Endothelial cell of umbilical vein (primary cell): ENCODE results near the gene GRM2. TPM values are rescaled to one million over a fixed set of nuclear protein-coding genes. Genes with fewer than 3 reads are reported as not detected.
"Not testable (repeated sequence)": the region's sequence is repeated elsewhere in the genome, so short reads cannot be mapped to it uniquely, and the experiment has no call there.

Experiments used
- BruUV-seq: library from RNA; stranded (reverse); fragments of 400-500 nt; replicated peaks from 2 replicates; lab custom pipeline; 2021; lab: Mats Ljungman, UMichigan
- CTCF ChIA-PET: fragments of 300-600, 350-600 bp; sonication (Branson Sonifier 250); formaldehyde crosslinking; loops from one replicate; lab custom pipeline; 2021; ENCODE audit warnings: antibody characterized with exemption, inconsistent platforms; lab: Charles Lee
- POLR2A ChIA-PET: fragments of 300-600, 350-600 bp; sonication (Branson Sonifier 250); formaldehyde crosslinking; loops from one replicate; lab custom pipeline; 2021; ENCODE audit warnings: antibody characterized with exemption, inconsistent platforms; lab: Charles Lee
- DNase-seq: peaks from one replicate; pipeline ENCODE4 v3.0.0-alpha.2; 2011; ENCODE audit warnings: low read depth, low spot score
- FAIRE-seq: peaks from 2 replicates; lab custom pipeline; 2011; peaks lifted over from hg19 to GRCh38; lab: Jason Lieb, UNC
- H2AFZ ChIP-seq: 2 replicates; pipeline ENCODE4 v1.6.0; 2012; ENCODE audit warnings: low read depth, low read length, control low read depth, inconsistent platforms
- H3K27ac ChIP-seq: 2 replicates; pipeline ENCODE4 v1.5.1; 2011; ENCODE audit warnings: low read depth, mild to moderate bottlenecking, control low read depth, low read length, moderate library complexity; ENCODE audit not compliant: insufficient read depth
- H3K27me3 ChIP-seq, 2 experiments: 2 replicates each; pipeline versions ENCODE4 v1.6.0 to v1.6.1; 2011; ENCODE audit warnings: low read length in 2 of 2, mixed read lengths in 1 of 2; ENCODE audit not compliant: control insufficient read depth in 2 of 2, insufficient read depth in 2 of 2
- H3K36me3 ChIP-seq, 2 experiments: 2 replicates in 1 of 2; 3 replicates in 1 of 2; pipeline ENCODE4 v1.5.1; 2011; ENCODE audit warnings: low read length in 2 of 2, mild to moderate bottlenecking in 1 of 2, moderate library complexity in 1 of 2; ENCODE audit not compliant: control insufficient read depth in 2 of 2, insufficient read depth in 2 of 2; ENCODE audit errors: extremely low read depth in 1 of 2
- H3K4me1 ChIP-seq: 3 replicates; pipeline ENCODE4 v1.5.1; 2011; ENCODE audit warnings: mild to moderate bottlenecking, low read length; ENCODE audit not compliant: control insufficient read depth, insufficient read depth; ENCODE audit errors: extremely low read depth
- H3K4me2 ChIP-seq: 2 replicates; pipeline ENCODE4 v1.6.1; 2011; ENCODE audit warnings: low read length, control low read depth, mixed read lengths; ENCODE audit not compliant: insufficient read depth
- H3K4me3 ChIP-seq, 3 experiments: fragments of 200-600 bp in 1 of 3; sonication (generic), shearing (Covaris generic) in 1 of 3; replicated peaks in 1 of 3; 2 replicates each; pipeline ENCODE4 v1.5.1; 2011 to 2016; ENCODE audit warnings: control low read depth in 3 of 3, low read length in 3 of 3, mild to moderate bottlenecking in 2 of 3, inconsistent platforms in 1 of 3, low read depth in 1 of 3, moderate library complexity in 1 of 3; ENCODE audit not compliant: insufficient read depth in 1 of 3
- H3K79me2 ChIP-seq: 2 replicates; pipeline ENCODE4 v1.6.0; 2012; ENCODE audit warnings: low read length, inconsistent platforms; ENCODE audit not compliant: control insufficient read depth, insufficient read depth
- H3K9ac ChIP-seq: replicated peaks from 2 replicates; pipeline ENCODE3; 2011; ENCODE audit warnings: low read length, control low read depth; ENCODE audit not compliant: insufficient read depth; ENCODE audit errors: extremely low read depth
- H3K9me1 ChIP-seq: replicated peaks from 3 replicates; pipeline ENCODE4 v1.6.0; 2011; ENCODE audit warnings: mild to moderate bottlenecking, low read length; ENCODE audit not compliant: control insufficient read depth, insufficient read depth; ENCODE audit errors: extremely low read depth
- H3K9me3 ChIP-seq: replicated peaks from 2 replicates; pipeline ENCODE4 v1.5.1; 2012; ENCODE audit warnings: low read length, inconsistent platforms; ENCODE audit not compliant: control insufficient read depth, insufficient read depth
- H4K20me1 ChIP-seq: replicated peaks from 2 replicates; pipeline ENCODE3; 2011; ENCODE audit warnings: mild to moderate bottlenecking, low read length; ENCODE audit not compliant: control insufficient read depth, insufficient read depth; ENCODE audit errors: extremely low read depth
- CTCF ChIP-seq, 2 donors: IDR thresholded peaks; 1 replicate in 1 of 2; 2 replicates in 1 of 2; pipeline ENCODE4 v1.5.1; 2011; ENCODE audit warnings: low read length in 2 of 2, mild to moderate bottlenecking in 2 of 2, moderate library complexity in 2 of 2, control low read depth in 1 of 2, inconsistent platforms in 1 of 2, low read depth in 1 of 2; ENCODE audit not compliant: insufficient read depth in 1 of 2; ENCODE audit errors: extremely low read depth in 1 of 2
- GATA2 ChIP-seq: IDR thresholded peaks from 2 replicates; pipeline ENCODE4 v1.7.0; 2011; ENCODE audit warnings: low read depth, mild to moderate bottlenecking, moderate library complexity, mixed read lengths, low read length; ENCODE audit not compliant: insufficient read length, insufficient read depth
- JUN ChIP-seq: IDR thresholded peaks from 2 replicates; pipeline ENCODE4 v1.6.1; 2011; ENCODE audit warnings: borderline replicate concordance, low read depth; ENCODE audit not compliant: insufficient read length, insufficient read depth
- MAX ChIP-seq: IDR thresholded peaks from 2 replicates; pipeline ENCODE4 v1.6.1; 2011; ENCODE audit not compliant: insufficient read depth, insufficient read length
- MYC ChIP-seq: IDR thresholded peaks from one replicate; pipeline ENCODE4 v1.6.1; 2011; ENCODE audit warnings: mild to moderate bottlenecking, low read depth, low read length
- POLR2AphosphoS5 ChIP-seq: IDR thresholded peaks from 2 replicates; pipeline ENCODE4 v1.6.1; 2012; ENCODE audit warnings: low read depth, mild to moderate bottlenecking, control low read depth, low read length, moderate library complexity; ENCODE audit not compliant: insufficient read depth
- dilution Hi-C: fragments of 300-500 bp; cut with MboI; formaldehyde crosslinking; loops from one replicate; pipeline ENCODE4 v1.15.0; 2019; ENCODE audit warnings: low sequenced_read_pairs; ENCODE audit not compliant: extremely low pct_ligation_motif_present
- intact Hi-C: fragments of 100-400 bp; cut with micrococcal nuclease; formaldehyde crosslinking; loops from one replicate; pipeline ENCODE4 v1.10.0; 2022
- polyA plus RNA-seq, 4 experiments: library from polyadenylated mRNA; depleted of rRNA in 3 of 4; stranded (reverse) in 3 of 4; unstranded in 1 of 4; fragments of >200 nt; gene quantifications; 2 replicates each; pipeline versions ENCODE4 v1.2.1 to v1.2.3, GENCODE V29; 2011 to 2012; ENCODE audit warnings: missing spikeins in 1 of 4
- total RNA-seq: library from RNA; stranded (reverse); gene quantifications from 2 replicates; pipeline ENCODE4 v1.2.3, GENCODE V29; 2021

Gene GRM2
- total and polyA plus RNA-seq, 2 donors (not counting 3 experiments of a cell fraction or from before 2014, with no cell fraction given): 0.10 to 0.51 TPM

- Histone ChIP-seq H3K9me3 (no peaks in the 10 kb centered on the region), H3K9me1 (no peaks in the 10 kb centered on the region), H3K4me1 (no peaks in the 10 kb centered on the region), H3K27me3 (peaks cover 2 to 3% of the 10 kb centered on the region in 2 experiments), H2AFZ (no peak overlapping the region), H3K36me3 (no peaks in the 10 kb centered on the region), H3K4me2 (no peak overlapping the region), H3K79me2 (no peaks in the 10 kb centered on the region), H3K9ac (no peak overlapping the region), H3K4me3 (no peak overlapping the region), H4K20me1 (no peaks in the 10 kb centered on the region), H3K27ac (no peak overlapping the region)
- no peak for TF ChIP-seq GATA2
- TF ChIP-seq JUN: no peak
- no peak for TF ChIP-seq POLR2AphosphoS5
- TF ChIP-seq CTCF (IDR thresholded peaks at IDR 0.05; ENCODE audit: extremely low read depth in 1 of 2, insufficient read depth in 1 of 2, low read depth in 1 of 2, low read length in 2 of 2): no peak
- TF ChIP-seq MYC: no peak
- no peak for TF ChIP-seq MAX
- DNase-seq: no peak
- ChIA-PET POLR2A (no interaction called here), CTCF (no interaction called here)
- BruUV-seq: no TSS peak
- dilution Hi-C loops (no loop called here), intact Hi-C loops (no loop called here)
- no peak for FAIRE-seq
Observed at GRCh38 chr3:51751287-51751686, 44.4 kb downstream of the GRM2 start.

GRCh38 chr3:51753763-51754750 lies 47.2 kb downstream of the GRM2 start:
- H3K4me1 ChIP-seq, H3K27me3 ChIP-seq, H3K79me2 ChIP-seq, H2AFZ ChIP-seq, DNase-seq, H3K4me2 ChIP-seq, POLR2A ChIA-PET, H4K20me1 ChIP-seq, H3K4me3 ChIP-seq, H3K27ac ChIP-seq, H3K36me3 ChIP-seq, dilution Hi-C loops, H3K9me1 ChIP-seq, H3K9ac ChIP-seq, BruUV-seq, FAIRE-seq, H3K9me3 ChIP-seq, intact Hi-C loops: not testable (repeated sequence)
- CTCF ChIA-PET: interaction anchor here (1.3 kb wide), 1 partner anchor 46 kb away, joined by 3 read pairs; no protein-coding TSS in a partner anchor
